Kidney epithelial cell (primary cell): ENCODE data around the gene GLYATL2. TPM values are rescaled to one million over a fixed set of nuclear protein-coding genes. Genes with fewer than 3 reads are reported as not detected.

Experiments
- DNase-seq: peaks from one replicate; pipeline ENCODE4 v3.0.0-alpha.2; 2010; ENCODE audit warnings: low read depth
- H3K27me3 ChIP-seq: 2 replicates; pipeline ENCODE4 v1.6.0; 2011; ENCODE audit warnings: low read length; ENCODE audit not compliant: control insufficient read depth, insufficient read depth
- H3K36me3 ChIP-seq: 2 replicates; pipeline ENCODE4 v1.5.1; 2011; ENCODE audit warnings: low read length; ENCODE audit not compliant: control insufficient read depth, insufficient read depth
- H3K4me3 ChIP-seq: 2 replicates; pipeline ENCODE4 v1.5.1; 2011; ENCODE audit warnings: low read depth, mild to moderate bottlenecking, control low read depth, low read length
- CTCF ChIP-seq: IDR thresholded peaks from 2 replicates; pipeline ENCODE4 v1.5.1; 2011; ENCODE audit warnings: mild to moderate bottlenecking, moderate library complexity, low read length, control low read depth, inconsistent platforms; ENCODE audit not compliant: insufficient read depth, poor library complexity, severe bottlenecking
- total RNA-seq: library from RNA; depleted of rRNA; stranded (reverse); fragments of >200 nt; gene quantifications from 2 replicates; pipeline ENCODE4 v1.2.3, GENCODE V29; 2015

GLYATL2 gene
- total RNA-seq, 1 donor from 2014 or later, result 0.13 TPM

DNA sequence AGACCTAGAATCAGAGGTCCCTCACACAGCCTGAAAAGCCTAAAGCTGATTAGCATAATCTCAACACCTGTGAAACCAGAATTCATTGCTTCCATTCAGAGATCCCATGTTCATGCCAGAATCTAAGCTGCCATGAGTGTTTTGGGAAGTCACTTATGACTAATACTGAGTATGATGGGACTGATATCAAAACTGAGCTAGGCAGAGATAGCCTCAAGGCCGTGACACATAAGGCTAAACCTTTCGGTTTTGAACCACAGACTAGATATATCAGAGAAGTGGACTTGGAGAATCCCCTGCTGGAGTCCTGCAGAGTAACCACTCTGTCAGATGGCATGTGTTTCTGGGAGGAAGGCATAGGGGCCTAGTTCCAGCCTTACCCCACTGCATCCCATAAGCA lies 23.1 kb upstream of the GLYATL2 start:
- Histone ChIP-seq H3K4me3 (no peak overlapping the region), H3K27me3 (no peaks in the 10 kb centered on the region), H3K36me3 (no peaks in the 10 kb centered on the region)
- TF ChIP-seq CTCF, result no peak
- no peak for DNase-seq

DNA sequence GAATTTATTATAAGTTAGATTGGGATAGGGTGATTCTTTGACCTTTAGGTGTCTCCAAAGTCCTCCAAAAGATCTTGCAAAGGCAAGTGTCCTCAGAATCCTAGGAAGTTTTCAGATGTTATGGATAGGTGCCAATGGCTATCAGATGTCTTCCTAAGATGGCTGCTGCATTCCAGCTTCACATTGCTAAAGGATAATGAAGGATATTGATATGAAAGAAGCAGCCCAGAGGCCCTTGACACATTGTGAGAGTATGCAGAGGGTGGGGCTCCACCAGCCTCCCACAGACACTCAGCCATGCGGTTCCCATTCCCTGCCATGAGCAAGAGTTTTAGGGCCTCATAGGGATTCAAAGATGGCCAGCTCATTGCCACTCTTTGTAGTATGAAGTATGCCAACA lies 22.3 kb upstream of the GLYATL2 start:
- no peak for DNase-seq
- H3K36me3 ChIP-seq, result no peaks in the 10 kb centered on the region
- H3K27me3 ChIP-seq, result no peaks in the 10 kb centered on the region
- H3K4me3 ChIP-seq, result no peak overlapping the region
- no peak for TF ChIP-seq CTCF

DNA sequence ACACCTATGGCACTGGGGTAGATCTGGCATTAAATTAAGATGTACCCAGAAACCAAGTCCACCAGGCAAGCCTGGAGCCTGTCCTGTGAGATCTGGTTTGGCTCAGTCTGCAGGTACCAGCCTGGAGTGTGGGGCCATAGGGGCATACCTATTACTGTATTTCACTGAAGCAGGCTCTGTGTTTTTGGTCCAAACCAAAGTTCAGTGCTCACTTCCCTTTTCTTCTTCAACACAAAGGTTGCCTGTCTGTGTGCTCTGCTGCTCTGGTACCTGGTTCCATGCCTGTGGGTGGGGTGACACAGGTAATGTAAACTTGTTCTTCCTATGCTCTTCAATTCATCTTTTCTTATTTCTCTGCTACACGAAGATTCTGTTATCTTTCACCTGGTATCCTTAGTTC lies 19.8 kb upstream of the GLYATL2 start:
- no peak for DNase-seq
- Histone ChIP-seq H3K4me3 (no peak overlapping the region), H3K36me3 (no peaks in the 10 kb centered on the region), H3K27me3 (no peaks in the 10 kb centered on the region)
- TF ChIP-seq CTCF, result no peak

GRCh38 chr11:58863697-58864096 lies 19.2 kb upstream of the GLYATL2 start:
- no peaks in the 10 kb centered on the region for H3K27me3 ChIP-seq
- no peak for TF ChIP-seq CTCF
- H3K4me3 ChIP-seq, result no peak overlapping the region
- no peak for DNase-seq
- no peaks in the 10 kb centered on the region for H3K36me3 ChIP-seq

GRCh38 chr11:58861533-58861932 lies 17.0 kb upstream of the GLYATL2 start:
- Histone ChIP-seq H3K27me3 (no peaks in the 10 kb centered on the region), H3K4me3 (no peak overlapping the region), H3K36me3 (no peaks in the 10 kb centered on the region)
- no peak for DNase-seq
- no peak for TF ChIP-seq CTCF

DNA sequence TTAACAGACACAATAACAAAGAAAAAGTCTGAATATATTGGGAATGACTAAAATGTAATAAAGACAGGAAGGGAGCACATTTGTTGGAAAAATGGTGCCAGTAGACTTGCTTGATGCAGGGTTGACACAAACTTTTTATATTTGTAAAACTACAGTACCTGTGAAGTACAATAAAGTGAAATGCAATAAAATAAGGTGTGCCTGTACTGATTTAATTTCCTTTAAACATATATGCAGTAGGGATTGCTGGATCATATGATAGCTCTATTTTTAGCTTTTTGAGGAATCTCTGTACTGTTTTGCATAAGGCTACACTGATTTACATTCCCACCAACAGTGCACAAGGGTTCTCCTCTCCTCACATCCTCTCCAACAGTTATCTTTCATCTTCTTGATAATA lies 12.3 kb upstream of the GLYATL2 start:
- Histone ChIP-seq H3K36me3 (no peaks in the 10 kb centered on the region), H3K4me3 (no peak overlapping the region), H3K27me3 (no peaks in the 10 kb centered on the region)
- no peak for TF ChIP-seq CTCF
- no peak for DNase-seq
